K562 (cell line): Measurements from ENCODE around the gene SOX15. TPM values are rescaled to one million over a fixed set of nuclear protein-coding genes. Genes with fewer than 3 reads are reported as not detected.
A peak's percentile ranks its signal among the peaks of the same experiment; 100 is the strongest.

Experiments
- ATF7 ChIP-seq: fragments of 450-650 bp; IDR thresholded peaks from 2 replicates; pipeline ENCODE4 v1.7.1; 2014; ENCODE audit warnings: mild to moderate bottlenecking, moderate library complexity
- CHCHD3 ChIP-seq: fragments of 250-450 bp; sonication (Bioruptor Pico); IDR thresholded peaks from 2 replicates; pipeline ENCODE4 v2.1.2; 2022; ENCODE audit warnings: mild to moderate bottlenecking
- DNMT1 ChIP-seq: fragments of 450-650 bp; IDR thresholded peaks from 2 replicates; pipeline ENCODE4 v1.6.1; 2016; ENCODE audit warnings: antibody characterized with exemption, mild to moderate bottlenecking
- HSF4 ChIP-seq: fragments of 250-450 bp; sonication (Bioruptor Pico); IDR thresholded peaks from 2 replicates; pipeline ENCODE4 v2.1.2; 2022; ENCODE audit warnings: mild to moderate bottlenecking, moderate library complexity, borderline replicate concordance
- IRF1 ChIP-seq: sonication (generic); formaldehyde crosslinking; IDR thresholded peaks from 2 replicates; pipeline ENCODE4 v1.8.0; 2022; ENCODE audit warnings: missing genetic modification reagents, mild to moderate bottlenecking, borderline replicate concordance
- MBD2 ChIP-seq: sonication (generic); IDR thresholded peaks from 2 replicates; pipeline ENCODE4 v1.6.1; 2016; ENCODE audit warnings: low read depth, borderline replicate concordance
- MTA1 ChIP-seq: fragments of 450-650 bp; IDR thresholded peaks from 2 replicates; pipeline ENCODE4 v1.6.1; 2017; ENCODE audit warnings: borderline replicate concordance
- MYBL2 ChIP-seq, 2 experiments: fragments of 450-650 bp in 1 of 2; sonication (generic) in 1 of 2; formaldehyde crosslinking in 1 of 2; IDR thresholded peaks; 2 replicates each; pipeline versions ENCODE4 v1.6.1 to v1.8.1; 2017 to 2022; ENCODE audit warnings: borderline replicate concordance in 1 of 2, inconsistent platforms in 1 of 2, low read depth in 1 of 2, mild to moderate bottlenecking in 1 of 2, missing genetic modification reagents in 1 of 2, moderate library complexity in 1 of 2
- NR0B1 ChIP-seq: fragments of 450-650 bp; IDR thresholded peaks from one replicate; pipeline ENCODE4 v1.6.1; 2018; ENCODE audit warnings: mild to moderate bottlenecking, moderate library complexity; ENCODE audit not compliant: partially characterized antibody
- PML ChIP-seq: IDR thresholded peaks from 2 replicates; pipeline ENCODE4 v1.6.1; 2012; ENCODE audit warnings: low read length, inconsistent platforms
- POLR2B ChIP-seq: fragments of 450-650 bp; IDR thresholded peaks from 2 replicates; pipeline ENCODE4 v1.6.1; 2018; ENCODE audit warnings: low read depth; ENCODE audit not compliant: partially characterized antibody
- PTBP1 ChIP-seq: fragments of 200-400 bp; formaldehyde crosslinking; IDR thresholded peaks from 2 replicates; pipeline ENCODE4 v1.6.1; 2017; ENCODE audit warnings: low read depth, low read length
- STAT5A ChIP-seq: IDR thresholded peaks from 2 replicates; pipeline ENCODE4 v1.6.1; 2012; ENCODE audit warnings: low read length, inconsistent platforms, borderline replicate concordance
- TAF9B ChIP-seq: fragments of 450-650 bp; IDR thresholded peaks from 2 replicates; pipeline ENCODE4 v1.6.1; 2018; ENCODE audit warnings: mild to moderate bottlenecking; ENCODE audit not compliant: partially characterized antibody
- THRB ChIP-seq: fragments of 450-650 bp; formaldehyde crosslinking; conservative IDR thresholded peaks from 2 replicates; pipeline ENCODE4 v1.4.0; 2022; ENCODE audit warnings: mild to moderate bottlenecking, missing genetic modification characterization
- ZBTB1 ChIP-seq: sonication (generic); formaldehyde crosslinking; IDR thresholded peaks from 2 replicates; pipeline ENCODE4 v1.8.1; 2023; ENCODE audit warnings: missing genetic modification reagents, low read depth, mild to moderate bottlenecking, borderline replicate concordance
- ZBTB17 ChIP-seq: fragments of 450-650 bp; formaldehyde crosslinking; IDR thresholded peaks from 2 replicates; pipeline ENCODE4 v1.4.0; 2020; ENCODE audit warnings: mild to moderate bottlenecking
- ZBTB5 ChIP-seq: fragments of 450-650 bp; IDR thresholded peaks from 2 replicates; pipeline ENCODE4 v1.6.1; 2017; ENCODE audit warnings: antibody characterized with exemption
- ZKSCAN1 ChIP-seq: fragments of 150-350 bp; IDR thresholded peaks from 2 replicates; pipeline ENCODE4 v1.6.1; 2016; ENCODE audit warnings: low read depth, low read length
- ZNF445 ChIP-seq: fragments of 250-450 bp; sonication (Bioruptor Pico); IDR thresholded peaks from 2 replicates; pipeline ENCODE4 v1.4.0; 2020; ENCODE audit warnings: low read depth, mild to moderate bottlenecking, moderate library complexity
- polyA plus RNA-seq, 8 experiments: library from polyadenylated mRNA; depleted of rRNA in 4 of 8; stranded (reverse) in 5 of 8; unstranded in 3 of 8; fragments of >200 nt; fragmentation: Nextera tagmentation in 2 of 8; fragmentation: Illumina TruSeq in 1 of 8; extraction: Ambion mirVana in 2 of 8; extraction: Trizol in 1 of 8; gene quantifications; 2 replicates each; pipeline versions ENCODE4 v1.2.1 to v1.2.3, GENCODE V29; 2011 to 2014; ENCODE audit warnings: inconsistent platforms in 1 of 8, missing spikeins in 1 of 8
- total RNA-seq, 7 experiments: library from RNA; depleted of rRNA in 6 of 7; stranded (reverse); fragments of >200 nt in 6 of 7; fragmentation: Illumina TruSeq in 2 of 7; extraction: Trizol in 2 of 7; gene quantifications; 2 replicates each; pipeline versions ENCODE4 v1.2.1 to v1.2.3, GENCODE V29; 2011 to 2021; ENCODE audit warnings: low replicate concordance in 1 of 7
- TF ChIP-seq, protein P1 (sequence below): fragments of 250-450 bp; sonication (Bioruptor Pico); IDR thresholded peaks from 2 replicates; pipeline ENCODE4 v1.8.0; 2022; ENCODE audit warnings: moderate library complexity, mild to moderate bottlenecking, inconsistent platforms

The SOX15 gene
- total and polyA plus RNA-seq, 9 of the 15 experiments (the other 6 are each of a cell fraction or from before 2014, with no cell fraction given): 0.07 to 0.33 (median 0.19) TPM; not detected in 5

DNA sequence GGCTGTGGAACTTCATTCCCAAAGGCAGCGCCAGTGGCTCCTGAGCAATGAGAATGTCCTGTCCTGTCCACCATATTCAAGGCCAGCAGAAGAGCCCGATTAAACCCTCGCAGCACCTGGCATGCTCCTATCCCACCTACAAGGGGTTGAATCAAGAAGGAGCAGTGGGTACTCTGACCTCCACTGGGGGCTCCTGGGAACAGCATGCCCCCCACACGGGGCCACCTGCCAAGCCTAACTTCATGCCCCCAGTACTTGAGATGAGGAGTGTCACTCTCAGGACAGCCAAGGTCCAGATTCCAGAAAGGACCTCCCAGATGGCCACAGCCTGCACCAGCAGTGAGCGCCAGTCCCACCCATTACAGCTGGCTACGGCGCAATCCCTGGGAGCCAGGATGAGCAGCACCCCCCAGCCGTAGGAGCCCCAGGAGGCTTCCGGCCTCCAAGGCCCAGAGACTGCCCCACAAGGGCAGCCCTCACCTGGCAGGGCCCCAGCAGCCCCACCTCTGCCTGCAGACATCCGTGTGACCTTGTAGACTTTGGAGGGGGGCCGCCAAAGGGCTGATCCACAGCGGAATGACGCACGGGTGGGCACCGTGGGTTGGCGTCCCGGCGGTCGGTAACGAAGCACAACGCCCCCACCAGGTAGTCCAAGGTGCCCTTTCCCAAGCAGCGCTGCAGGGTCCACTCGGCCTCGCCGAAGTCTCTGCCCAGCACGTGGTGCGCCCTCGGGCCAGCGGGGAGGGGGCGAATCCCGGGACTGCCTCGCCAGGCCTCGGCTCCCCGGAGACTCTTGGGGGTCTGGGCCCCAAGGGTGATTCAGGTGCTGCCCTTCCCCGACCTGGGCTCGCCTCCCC lies 7.3 kb downstream of the SOX15 start (continued):
- TF ChIP-seq, protein P1, sequence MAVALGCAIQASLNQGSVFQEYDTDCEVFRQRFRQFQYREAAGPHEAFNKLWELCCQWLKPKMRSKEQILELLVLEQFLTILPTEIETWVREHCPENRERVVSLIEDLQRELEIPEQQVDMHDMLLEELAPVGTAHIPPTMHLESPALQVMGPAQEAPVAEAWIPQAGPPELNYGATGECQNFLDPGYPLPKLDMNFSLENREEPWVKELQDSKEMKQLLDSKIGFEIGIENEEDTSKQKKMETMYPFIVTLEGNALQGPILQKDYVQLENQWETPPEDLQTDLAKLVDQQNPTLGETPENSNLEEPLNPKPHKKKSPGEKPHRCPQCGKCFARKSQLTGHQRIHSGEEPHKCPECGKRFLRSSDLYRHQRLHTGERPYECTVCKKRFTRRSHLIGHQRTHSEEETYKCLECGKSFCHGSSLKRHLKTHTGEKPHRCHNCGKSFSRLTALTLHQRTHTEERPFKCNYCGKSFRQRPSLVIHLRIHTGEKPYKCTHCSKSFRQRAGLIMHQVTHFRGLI (CRISPR knock-in tag): no peak
- TF ChIP-seq PTBP1: no peak
- TF ChIP-seq POLR2B: no peak
- TF ChIP-seq ZBTB5: no peak
- TF ChIP-seq STAT5A: no peak
- no peak for TF ChIP-seq ZKSCAN1
- TF ChIP-seq TAF9B: no peak
- no peak for TF ChIP-seq ZNF445 (CRISPR knock-in tag)
- TF ChIP-seq PML: no peak
- no peak for TF ChIP-seq MYBL2 (IDR thresholded peaks at IDR 0.05; ENCODE audit: low read depth)
- no peak for TF ChIP-seq MYBL2 (CRISPR knock-in tag; IDR thresholded peaks at IDR 0.05; ENCODE audit: borderline replicate concordance)
- TF ChIP-seq CHCHD3 (CRISPR knock-in tag): no peak
- no peak for TF ChIP-seq MBD2
- TF ChIP-seq DNMT1: no peak
- TF ChIP-seq THRB (CRISPR knock-in tag): no peak
- peak; percentile 73 for TF ChIP-seq ZBTB17 (CRISPR knock-in tag)
- TF ChIP-seq NR0B1: no peak
- no peak for TF ChIP-seq MTA1
- 0 out of 2 replicates have a peak, but pooled peaks have one; percentile 15 for TF ChIP-seq ZBTB1
- no peak for TF ChIP-seq HSF4
- no peak for TF ChIP-seq IRF1 (CRISPR knock-in tag)
- TF ChIP-seq ATF7: no peak
